GM10266 (cell line): ENCODE data around the gene GRPEL1.

Experiments used
- DNase-seq: peaks from one replicate; pipeline ENCODE4 v3.0.0; 2012; ENCODE audit errors: extremely low spot score
- CTCF ChIP-seq: IDR thresholded peaks from 2 replicates; pipeline ENCODE4 v1.5.1; 2012; ENCODE audit warnings: mild to moderate bottlenecking, low read depth; ENCODE audit not compliant: control insufficient read depth, insufficient read depth; ENCODE audit errors: missing control alignments

The GRPEL1 gene

GRCh38 chr4:7077371-7077770, 9.5 kb upstream of the GRPEL1 start:
- no peak for TF ChIP-seq CTCF
- DNase-seq = no peak

- DNase-seq = no peak
- TF ChIP-seq CTCF = no peak
Observed at GRCh38 chr4:7076696-7077082, 8.8 kb upstream of the GRPEL1 start.

DNA sequence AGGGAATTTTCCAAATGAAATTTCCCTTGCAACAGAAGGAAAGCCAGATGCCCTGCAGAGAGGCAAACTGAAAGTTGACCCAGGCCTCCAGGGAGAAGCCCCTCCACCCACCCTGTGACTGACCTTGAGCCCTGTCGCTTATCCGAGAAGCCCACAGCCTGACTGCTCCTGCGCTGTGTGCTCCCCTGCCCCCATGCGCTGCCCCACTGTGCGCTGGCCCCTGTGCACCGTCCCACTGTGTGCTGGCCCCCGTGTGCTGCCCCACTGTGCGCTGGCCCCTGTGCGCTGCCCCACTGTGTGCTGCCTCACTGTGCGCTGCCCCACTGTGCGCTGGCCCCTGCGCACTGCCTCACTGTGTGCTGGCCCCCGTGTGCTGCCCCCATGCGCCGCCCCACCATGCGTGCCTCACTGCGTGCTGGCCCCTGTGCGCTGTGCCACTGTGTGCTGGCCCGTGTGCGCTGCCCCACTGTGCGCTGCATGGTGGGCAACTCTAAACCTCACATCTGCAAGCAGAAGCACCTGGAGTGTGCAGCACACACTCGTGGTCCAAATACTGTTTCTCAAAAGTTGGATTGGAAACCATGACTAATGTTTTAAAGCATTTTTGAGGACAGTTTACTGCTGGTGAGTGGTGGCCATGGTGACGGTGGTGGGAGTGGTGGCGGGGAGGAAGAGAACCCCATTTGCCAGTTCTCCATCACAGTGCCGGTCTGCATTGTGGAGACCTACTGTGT, 8.3 kb upstream of the GRPEL1 start:
- DNase-seq = no peak
- TF ChIP-seq CTCF = no peak

DNA sequence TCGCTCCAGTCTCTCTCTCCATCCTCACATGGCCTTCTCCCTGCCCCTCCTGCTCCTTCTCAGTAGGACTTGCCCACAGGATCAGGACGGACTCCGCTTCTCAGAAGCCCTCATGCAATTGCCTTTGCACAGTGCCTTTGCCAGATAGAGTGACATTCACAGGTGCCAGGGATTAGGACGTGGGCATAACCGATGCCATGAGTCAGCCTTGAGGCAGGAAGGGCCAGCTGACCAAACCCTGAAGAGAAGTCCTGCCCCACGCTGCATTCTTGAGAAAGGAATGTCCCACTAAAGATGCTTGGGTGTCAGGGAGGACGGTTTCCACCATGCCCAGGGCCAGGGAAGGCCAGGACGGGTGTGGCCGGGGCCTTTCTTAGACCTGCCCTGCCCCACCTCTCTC, 6.6 kb upstream of the GRPEL1 start:
- DNase-seq = no peak
- no peak for TF ChIP-seq CTCF

DNA sequence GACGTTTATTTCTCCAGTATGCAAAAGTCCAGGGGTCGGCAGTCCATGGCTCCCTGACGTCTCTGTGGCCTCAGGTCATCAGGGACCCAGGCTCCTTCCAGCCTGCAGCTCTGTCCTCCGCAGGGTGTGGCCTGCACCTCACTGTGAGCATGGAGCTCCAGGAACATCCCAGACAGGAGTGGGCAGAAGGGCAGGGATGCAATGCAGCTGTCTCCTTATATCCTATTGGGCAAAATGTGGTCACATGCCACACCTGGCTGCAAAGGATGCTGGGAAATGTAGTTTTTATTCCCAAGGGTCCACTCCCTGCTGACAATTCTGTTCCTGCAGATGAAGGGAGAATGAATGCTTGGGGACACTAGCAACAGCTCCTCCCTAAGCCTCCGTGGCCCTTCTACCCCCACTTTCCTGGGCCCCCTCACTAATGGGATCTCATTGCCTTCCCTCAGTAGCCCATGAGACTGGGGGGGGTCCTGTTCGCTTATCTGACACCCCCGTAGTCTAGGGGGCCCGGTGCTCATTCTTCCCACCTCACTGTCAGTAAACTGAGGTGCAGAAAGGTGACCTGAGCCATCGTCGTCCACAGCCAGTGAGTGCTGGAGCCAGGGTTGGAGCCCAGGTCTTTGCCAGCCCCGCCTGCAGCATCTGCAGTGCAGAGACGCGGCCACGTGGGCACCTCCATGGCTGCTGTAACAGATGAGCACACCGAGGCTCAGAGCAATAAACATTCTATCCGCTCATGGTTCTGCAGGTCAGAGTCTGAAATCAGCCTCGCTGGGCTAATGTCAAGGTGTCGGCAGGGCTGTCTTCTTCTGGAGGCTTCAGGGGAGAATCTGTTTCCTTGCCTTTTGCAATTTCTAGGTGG, 5.9 kb upstream of the GRPEL1 start:
- no peak for TF ChIP-seq CTCF
- peak; percentile 66 for DNase-seq

- TF ChIP-seq CTCF = no peak
Observed at GRCh38 chr4:7073059-7073458, 5.2 kb upstream of the GRPEL1 start.

More at GRCh38 chr4:7073059-7073458, 5.2 kb upstream of the GRPEL1 start:
- DNase-seq = no peak
